AG04449 (cell line): ENCODE measurements around the gene GTF3C2.

Experiments
- CTCF ChIA-PET: fragments of 350-600 bp; formaldehyde crosslinking; extraction: SDS; loops from one replicate; lab custom pipeline; 2021; ENCODE audit warnings: antibody characterized with exemption; lab: Yijun Ruan, JAX
- POLR2A ChIA-PET: fragments of 400-600, 350-600 bp; formaldehyde crosslinking; extraction: SDS; loops from one replicate; lab custom pipeline; 2020; ENCODE audit warnings: antibody characterized with exemption, inconsistent platforms; lab: Yijun Ruan, JAX
- DNase-seq: peaks from one replicate; pipeline ENCODE4 v3.0.0-alpha.2; 2010; ENCODE audit warnings: low read depth, low spot score
- H3K4me3 ChIP-seq: 2 replicates; pipeline ENCODE4 v1.5.1; 2011; ENCODE audit warnings: low read depth, mild to moderate bottlenecking, control low read depth, low read length
- CTCF ChIP-seq: IDR thresholded peaks from one replicate; pipeline ENCODE4 v1.5.1; 2011; ENCODE audit warnings: mild to moderate bottlenecking, moderate library complexity, low read length, control low read depth, inconsistent platforms; ENCODE audit not compliant: insufficient read depth; ENCODE audit errors: missing control alignments

GTF3C2 gene

GRCh38 chr2:27297195-27297594 is 59.4 kb downstream of the GTF3C2 start:
- no peak for DNase-seq
- POLR2A ChIA-PET, result no interaction called here
- H3K4me3 ChIP-seq, result no peak overlapping the region
- no peak for TF ChIP-seq CTCF
- CTCF ChIA-PET, result interaction anchor here (1.2 to 7.1 kb wide), 3 partner anchors 13 to 18 kb away, joined by 3 to 116 read pairs (median 7); partner anchors contain the start of gene TRIM54

GRCh38 chr2:27296481-27296880 is 60.1 kb downstream of the GTF3C2 start:
- DNase-seq, result no peak
- POLR2A ChIA-PET, result no interaction called here
- CTCF ChIA-PET, result interaction anchor here (1.0 to 2.0 kb wide), 2 partner anchors 12 to 17 kb away, joined by 4 to 7 read pairs; no protein-coding TSS in a partner anchor
- no peak for TF ChIP-seq CTCF
- H3K4me3 ChIP-seq, result no peak overlapping the region

GRCh38 chr2:27294928-27295327 is 61.6 kb downstream of the GTF3C2 start:
- no peak for TF ChIP-seq CTCF
- ChIA-PET POLR2A (no interaction called here), CTCF (interaction anchor here (1.0 to 7.7 kb wide), 4 partner anchors 8 to 216 kb away, joined by 4 to 104 read pairs (median 52); partner anchors contain the start of genes EMILIN1 and TRIM54)
- no peak for DNase-seq
- H3K4me3 ChIP-seq, result no peak overlapping the region

- POLR2A ChIA-PET, result interaction anchor here (2.1 kb wide), 1 partner anchor 12 kb away, joined by 7 read pairs; no protein-coding TSS in a partner anchor
- TF ChIP-seq CTCF, result no peak
- no peak overlapping the region for H3K4me3 ChIP-seq
Measured at GRCh38 chr2:27291865-27292264, 64.7 kb downstream of the GTF3C2 start.

GRCh38 chr2:27290549-27290948 is 66.0 kb downstream of the GTF3C2 start:
- TF ChIP-seq CTCF, result no peak
- DNase-seq, result no peak
- POLR2A ChIA-PET, result no interaction called here
- H3K4me3 ChIP-seq, result no peak overlapping the region
- CTCF ChIA-PET, result interaction anchor here (0.6 to 7.7 kb wide), 6 partner anchors 10 to 62 kb away, joined by 3 to 104 read pairs (median 3); partner anchors contain the start of gene TRIM54

More at GRCh38 chr2:27291865-27292264, 64.7 kb downstream of the GTF3C2 start:
- CTCF ChIA-PET, result interaction anchor here (0.8 to 7.7 kb wide), 5 partner anchors 11 to 194 kb away, joined by 3 to 104 read pairs (median 11); partner anchors contain the start of gene TRIM54
- DNase-seq, result no peak

GRCh38 chr2:27288610-27289009 is 68.0 kb downstream of the GTF3C2 start:
- ChIA-PET POLR2A (no interaction called here), CTCF (interaction anchor here (0.9 to 7.7 kb wide), 3 partner anchors 8 to 190 kb away, joined by 3 to 99 read pairs (median 18); partner anchors contain the start of gene TRIM54)
- no peak for DNase-seq
- TF ChIP-seq CTCF, result no peak
- H3K4me3 ChIP-seq, result no peak overlapping the region
